ENCODE results near the gene VAT1.

GRCh38 chr17:42980274-42980765 is 41.9 kb downstream of the VAT1 start, which contains the start of gene RUNDC1:
- TF ChIP-seq, protein P1, sequence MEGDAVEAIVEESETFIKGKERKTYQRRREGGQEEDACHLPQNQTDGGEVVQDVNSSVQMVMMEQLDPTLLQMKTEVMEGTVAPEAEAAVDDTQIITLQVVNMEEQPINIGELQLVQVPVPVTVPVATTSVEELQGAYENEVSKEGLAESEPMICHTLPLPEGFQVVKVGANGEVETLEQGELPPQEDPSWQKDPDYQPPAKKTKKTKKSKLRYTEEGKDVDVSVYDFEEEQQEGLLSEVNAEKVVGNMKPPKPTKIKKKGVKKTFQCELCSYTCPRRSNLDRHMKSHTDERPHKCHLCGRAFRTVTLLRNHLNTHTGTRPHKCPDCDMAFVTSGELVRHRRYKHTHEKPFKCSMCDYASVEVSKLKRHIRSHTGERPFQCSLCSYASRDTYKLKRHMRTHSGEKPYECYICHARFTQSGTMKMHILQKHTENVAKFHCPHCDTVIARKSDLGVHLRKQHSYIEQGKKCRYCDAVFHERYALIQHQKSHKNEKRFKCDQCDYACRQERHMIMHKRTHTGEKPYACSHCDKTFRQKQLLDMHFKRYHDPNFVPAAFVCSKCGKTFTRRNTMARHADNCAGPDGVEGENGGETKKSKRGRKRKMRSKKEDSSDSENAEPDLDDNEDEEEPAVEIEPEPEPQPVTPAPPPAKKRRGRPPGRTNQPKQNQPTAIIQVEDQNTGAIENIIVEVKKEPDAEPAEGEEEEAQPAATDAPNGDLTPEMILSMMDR (IDR thresholded peaks at IDR 0.05): no peak
- peak; percentile 28 to 78 (median 67) for TF ChIP-seq POLR2A (IDR thresholded peaks at IDR 0.05)
